KMS-11 (cell line): Measurements from ENCODE around the gene NECTIN1.

Source experiments
- H2AFZ ChIP-seq: fragments of 200-600 bp; sonication (generic); 2 replicates; pipeline ENCODE4 v1.6.1; 2016; ENCODE audit warnings: antibody characterized with exemption, mixed run types, low read depth
- H3K27ac ChIP-seq: fragments of 200-600 bp; sonication (generic); 2 replicates; pipeline ENCODE4 v1.6.1; 2016; ENCODE audit warnings: mild to moderate bottlenecking, mixed run types
- H3K27me3 ChIP-seq: fragments of 200-600 bp; sonication (generic); 2 replicates; pipeline ENCODE4 v1.6.1; 2017; ENCODE audit warnings: mild to moderate bottlenecking, low read depth, mixed run types, moderate library complexity; ENCODE audit not compliant: insufficient read depth
- H3K36me3 ChIP-seq: fragments of 200-600 bp; sonication (generic); 2 replicates; pipeline ENCODE4 v1.6.1; 2017; ENCODE audit warnings: mild to moderate bottlenecking, mixed run types; ENCODE audit not compliant: insufficient read depth
- H3K4me1 ChIP-seq: fragments of 200-600 bp; sonication (generic); 2 replicates; pipeline ENCODE4 v1.6.1; 2016; ENCODE audit warnings: mild to moderate bottlenecking, low read depth, mixed run types; ENCODE audit not compliant: poor library complexity, severe bottlenecking
- H3K4me2 ChIP-seq: fragments of 200-600 bp; sonication (generic); 2 replicates; pipeline ENCODE4 v1.7.0; 2016; ENCODE audit warnings: mild to moderate bottlenecking, mixed run types
- H3K4me3 ChIP-seq: fragments of 200-600 bp; sonication (generic); IDR thresholded peaks from 2 replicates; pipeline ENCODE4 v1.6.1; 2017; ENCODE audit warnings: low read depth, low read length, mixed read lengths; ENCODE audit not compliant: insufficient read depth
- H3K79me2 ChIP-seq: fragments of 200-600 bp; sonication (generic); 2 replicates; pipeline ENCODE4 v1.6.1; 2016; ENCODE audit warnings: low read depth, mixed run types; ENCODE audit not compliant: insufficient read depth
- H3K9ac ChIP-seq: fragments of 200-600 bp; sonication (generic); 2 replicates; pipeline ENCODE4 v1.6.1; 2016; ENCODE audit warnings: mild to moderate bottlenecking, mixed run types
- H4K20me1 ChIP-seq: fragments of 200-600 bp; sonication (generic); 2 replicates; pipeline ENCODE4 v1.6.1; 2016; ENCODE audit warnings: mild to moderate bottlenecking, mixed run types; ENCODE audit not compliant: insufficient read depth
- CTCF ChIP-seq: fragments of 200-600 bp; sonication (generic); conservative IDR thresholded peaks from 2 replicates; pipeline ENCODE4 v1.6.1; 2017; ENCODE audit warnings: low read depth, mild to moderate bottlenecking, antibody characterized with exemption, low read length, moderate library complexity, mixed read lengths

NECTIN1 gene, protein sequence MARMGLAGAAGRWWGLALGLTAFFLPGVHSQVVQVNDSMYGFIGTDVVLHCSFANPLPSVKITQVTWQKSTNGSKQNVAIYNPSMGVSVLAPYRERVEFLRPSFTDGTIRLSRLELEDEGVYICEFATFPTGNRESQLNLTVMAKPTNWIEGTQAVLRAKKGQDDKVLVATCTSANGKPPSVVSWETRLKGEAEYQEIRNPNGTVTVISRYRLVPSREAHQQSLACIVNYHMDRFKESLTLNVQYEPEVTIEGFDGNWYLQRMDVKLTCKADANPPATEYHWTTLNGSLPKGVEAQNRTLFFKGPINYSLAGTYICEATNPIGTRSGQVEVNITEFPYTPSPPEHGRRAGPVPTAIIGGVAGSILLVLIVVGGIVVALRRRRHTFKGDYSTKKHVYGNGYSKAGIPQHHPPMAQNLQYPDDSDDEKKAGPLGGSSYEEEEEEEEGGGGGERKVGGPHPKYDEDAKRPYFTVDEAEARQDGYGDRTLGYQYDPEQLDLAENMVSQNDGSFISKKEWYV

DNA sequence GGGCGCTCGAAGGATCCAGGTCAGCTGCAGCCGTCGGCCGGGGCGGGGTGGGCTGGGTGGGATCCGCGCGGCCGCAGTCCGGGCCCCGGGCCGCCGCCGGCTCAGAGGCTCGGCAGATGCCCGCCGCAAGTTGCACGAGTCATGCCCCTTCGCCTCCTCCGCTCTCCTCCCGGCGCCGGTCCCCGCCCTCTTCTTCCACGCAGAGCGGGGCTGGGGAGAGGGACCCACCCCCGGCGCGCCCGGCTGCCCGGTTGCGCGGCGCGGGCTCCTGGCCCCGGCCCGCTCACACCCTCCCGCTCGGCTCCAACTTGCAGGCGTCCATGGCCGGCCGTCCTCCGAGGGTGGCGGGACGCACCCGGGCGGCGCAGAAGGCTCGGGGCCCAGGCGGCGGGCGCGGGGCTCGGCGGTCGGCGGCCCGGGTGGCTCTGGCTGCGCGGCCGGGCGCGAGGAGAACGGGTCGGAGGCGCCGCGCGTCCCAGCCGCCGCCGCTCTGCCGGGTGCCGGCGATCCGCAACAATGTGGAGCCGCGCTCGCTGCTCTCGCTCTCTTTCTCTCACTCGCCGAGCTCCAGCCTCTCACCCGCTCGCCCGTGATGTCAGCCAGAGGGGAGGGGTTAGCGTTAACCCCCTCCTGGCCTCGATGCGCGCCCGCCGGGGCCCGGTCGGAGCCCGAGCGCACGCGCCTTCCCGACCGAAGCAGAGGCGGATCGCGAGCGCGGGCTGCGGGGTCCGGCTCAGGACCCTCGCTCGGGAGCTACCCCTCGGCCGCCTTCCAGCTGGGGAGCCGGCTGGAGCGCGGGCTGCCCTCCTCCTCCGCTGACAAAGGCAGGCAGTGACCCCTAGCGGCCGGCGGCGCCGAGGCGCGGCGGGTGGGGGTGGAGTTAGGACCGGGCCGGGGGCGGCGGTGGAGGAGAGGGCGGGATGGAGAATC, at the start of gene NECTIN1:
TSS of gene NECTIN1 (minus strand) at position 550 of the 930 bp plus-strand sequence. CDS start 647 bp downstream, outside the sequence.
- Histone ChIP-seq H3K4me2 (peak within 1 kb of the TSS; percentile 42; the same call in 1 of the 2 replicates), H3K4me3 (no peak within 1 kb of the TSS), H3K9ac (peak within 1 kb of the TSS; percentile 50; the same call in 1 of the 2 replicates), H2AFZ (peak within 1 kb of the TSS; percentile 75), H3K79me2 (peaks cover 18% of the 10 kb centered on the region; the same call in 1 of the 2 replicates), H4K20me1 (no peaks in the 10 kb centered on the region), H3K36me3 (no peaks in the 10 kb centered on the region), H3K4me1 (peaks cover 12% of the 10 kb centered on the region), H3K27me3 (no peaks in the 10 kb centered on the region), H3K27ac (0 out of 2 replicates have a peak within 1 kb of the TSS, but pooled peaks have one; percentile 32)
- peak; percentile 61 for TF ChIP-seq CTCF

DNA sequence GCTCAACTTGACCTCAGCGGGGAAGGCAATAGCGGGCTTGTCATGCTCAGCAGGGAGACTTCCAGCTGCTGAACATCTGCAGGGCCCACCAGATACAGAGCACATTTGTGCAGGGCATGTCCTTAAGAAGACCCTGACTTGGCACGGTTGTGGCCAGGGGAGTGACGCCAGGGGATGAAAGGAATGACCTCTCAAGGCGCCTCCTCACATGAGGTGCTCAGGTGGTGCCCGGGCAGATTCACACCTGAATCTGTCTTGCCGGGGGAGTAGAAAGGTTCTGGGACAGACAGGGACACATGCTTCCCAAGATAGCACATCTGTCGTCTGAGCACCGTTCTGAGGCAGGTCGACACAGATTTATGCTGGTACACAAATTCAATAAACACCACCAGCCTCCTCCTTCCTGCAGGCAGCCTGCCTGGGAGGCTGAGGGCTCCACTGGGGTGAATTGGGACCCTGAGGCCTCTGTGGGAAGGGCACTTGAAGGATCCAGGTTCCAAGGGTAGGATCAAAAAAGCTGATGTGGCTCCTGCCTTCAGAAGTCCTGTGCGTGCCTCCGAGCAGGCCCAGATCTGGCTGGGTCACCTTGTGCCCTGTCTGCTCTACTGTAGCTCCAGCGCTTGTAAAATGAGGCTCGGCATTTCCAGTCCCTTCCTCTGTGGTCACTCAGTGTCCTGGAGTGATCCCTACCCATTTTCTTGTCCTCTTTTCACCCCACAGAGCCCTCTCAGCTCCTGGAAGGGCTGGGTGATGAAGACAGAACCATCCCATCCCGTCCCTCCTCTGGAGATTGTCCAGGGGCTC, 49.6 kb upstream of the NECTIN1 start:
- Histone ChIP-seq H3K9ac (no peak overlapping the region), H4K20me1 (no peaks in the 10 kb centered on the region), H3K4me3 (no peak overlapping the region), H3K36me3 (no peaks in the 10 kb centered on the region), H3K27ac (no peak overlapping the region), H2AFZ (no peak overlapping the region), H3K79me2 (no peaks in the 10 kb centered on the region), H3K27me3 (0 out of 2 replicates have a peak, but pooled peaks cover 6% of the 10 kb centered on the region), H3K4me2 (no peak overlapping the region), H3K4me1 (peaks cover 6% of the 10 kb centered on the region)
- no peak for TF ChIP-seq CTCF

- Histone ChIP-seq H4K20me1 (no peaks in the 10 kb centered on the region), H3K9ac (no peak overlapping the region), H2AFZ (no peak overlapping the region), H3K27me3 (0 out of 2 replicates have a peak, but pooled peaks cover 6% of the 10 kb centered on the region), H3K4me2 (no peak overlapping the region), H3K4me1 (peaks cover 3% of the 10 kb centered on the region), H3K79me2 (no peaks in the 10 kb centered on the region), H3K27ac (no peak overlapping the region), H3K4me3 (no peak overlapping the region), H3K36me3 (no peaks in the 10 kb centered on the region)
- TF ChIP-seq CTCF, result no peak
These were observed 48.9 kb upstream of the NECTIN1 start for GRCh38 chr11:119777940-119778339.

DNA sequence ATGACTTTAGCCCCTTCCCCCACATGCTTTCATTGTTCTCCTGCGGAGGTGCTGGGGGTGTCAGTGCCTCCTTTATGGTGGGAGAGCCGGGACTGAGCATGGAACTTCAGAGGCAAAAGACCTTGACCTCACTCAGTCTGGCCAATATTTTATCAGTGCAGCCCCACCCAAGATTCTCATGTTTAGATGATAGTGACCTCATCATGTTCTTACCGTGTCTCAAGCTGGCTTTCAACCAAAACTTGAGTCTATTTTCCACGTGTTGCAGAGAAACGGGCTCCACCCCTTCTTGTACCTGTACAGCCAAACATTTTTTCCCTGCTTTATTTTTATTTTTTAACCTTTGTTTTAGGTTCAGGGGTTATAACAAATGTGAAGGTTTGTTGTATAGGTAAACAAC, 47.7 kb upstream of the NECTIN1 start:
- no peak overlapping the region for H3K9ac ChIP-seq
- H3K36me3 ChIP-seq, result no peaks in the 10 kb centered on the region
- H4K20me1 ChIP-seq, result no peaks in the 10 kb centered on the region
- H3K4me1 ChIP-seq, result no peaks in the 10 kb centered on the region
- no peak overlapping the region for H3K27ac ChIP-seq
- no peak for TF ChIP-seq CTCF
- 0 out of 2 replicates have a peak, but pooled peaks cover 6% of the 10 kb centered on the region for H3K27me3 ChIP-seq
- no peak overlapping the region for H3K4me3 ChIP-seq
- H3K4me2 ChIP-seq, result no peak overlapping the region
- H2AFZ ChIP-seq, result no peak overlapping the region
- H3K79me2 ChIP-seq, result no peaks in the 10 kb centered on the region
